Skin of body (tissue), 2 donors: ENCODE data around the gene PDF. TPM values are rescaled to one million over a fixed set of nuclear protein-coding genes. Genes with fewer than 3 reads are reported as not detected.

Experiments used
- DNase-seq: peaks from one replicate; lab custom pipeline; 2025; lab: John Stamatoyannopoulos, UW
- total RNA-seq: library from RNA; depleted of rRNA; stranded (reverse); fragments of >200 nt; gene quantifications from one replicate; pipeline ENCODE4 v1.2.3, GENCODE V29; 2014

The PDF gene
- total RNA-seq, 1 donor from 2014 or later, result 8.9 TPM

- peak; percentile 99 for DNase-seq
Measured at GRCh38 chr16:69339289-69340094, 9.1 kb upstream of the PDF start, which contains the start of the genes COG8 and NIP7. Gene COG8, minus strand, starts transcription at chr16:69339564. Its CDS starts 12 bp downstream, at chr16:69339552. Gene NIP7, plus strand, starts transcription at chr16:69339772. Its CDS starts 58 bp downstream, at chr16:69339830.

GRCh38 chr16:69338557-69339288, 8.3 kb upstream of the PDF start:
- no peak for DNase-seq

GRCh38 chr16:69334696-69335095, 4.3 kb upstream of the PDF start:
- DNase-seq, result no peak

GRCh38 chr16:69329369-69330285, 761 bp downstream of the PDF start:
- no peak for DNase-seq

GRCh38 chr16:69328854-69329316, 1.5 kb downstream of the PDF start:
- no peak for DNase-seq

GRCh38 chr16:69327585-69328310, 2.6 kb downstream of the PDF start:
- no peak for DNase-seq

- DNase-seq, result no peak
Measured at GRCh38 chr16:69326172-69326873, 4.1 kb downstream of the PDF start.

GRCh38 chr16:69325784-69326171, 4.6 kb downstream of the PDF start:
- DNase-seq, result no peak

- no peak for DNase-seq
Measured at GRCh38 chr16:69324585-69325253, 5.7 kb downstream of the PDF start.

GRCh38 chr16:69324013-69324531, 6.3 kb downstream of the PDF start:
- DNase-seq, result no peak

GRCh38 chr16:69323415-69323814, 7.0 kb downstream of the PDF start:
- no peak for DNase-seq

GRCh38 chr16:69322343-69322742, 8.0 kb downstream of the PDF start:
- no peak for DNase-seq

- no peak for DNase-seq
Measured at GRCh38 chr16:69321080-69321479, 9.3 kb downstream of the PDF start.

GRCh38 chr16:69320740-69321073, 9.7 kb downstream of the PDF start:
- DNase-seq, result no peak

GRCh38 chr16:69319826-69320739, 10.3 kb downstream of the PDF start:
- no peak for DNase-seq

- no peak for DNase-seq
Measured at GRCh38 chr16:69319381-69319780, 11.0 kb downstream of the PDF start.

GRCh38 chr16:69318911-69319289, 11.5 kb downstream of the PDF start:
- DNase-seq, result no peak

- DNase-seq, result no peak
Measured at GRCh38 chr16:69318177-69318910, 12.0 kb downstream of the PDF start.
